AG04450 (cell line): ENCODE measurements around the gene CSTB. TPM values are rescaled to one million over a fixed set of nuclear protein-coding genes. Genes with fewer than 3 reads are reported as not detected.

Experiments used
- CTCF ChIA-PET: fragments of 300-600, 350-600 bp; formaldehyde crosslinking; extraction: SDS; loops from one replicate; lab custom pipeline; 2022; ENCODE audit warnings: antibody characterized with exemption, inconsistent platforms; lab: Charles Lee
- POLR2A ChIA-PET: fragments of 350-600 bp; formaldehyde crosslinking; extraction: SDS; loops from one replicate; lab custom pipeline; 2021; ENCODE audit warnings: antibody characterized with exemption, inconsistent platforms; lab: Yijun Ruan, JAX
- DNase-seq: peaks from one replicate; pipeline ENCODE4 v3.0.0-alpha.2; 2011; ENCODE audit warnings: low read depth, low spot score
- H3K27ac ChIP-seq: one replicate; pipeline ENCODE4 v1.5.1; 2012; ENCODE audit warnings: low read depth, low read length, control low read depth
- H3K27me3 ChIP-seq: one replicate; pipeline ENCODE4 v1.6.0; 2012; ENCODE audit warnings: low read length; ENCODE audit not compliant: control insufficient read depth, insufficient read depth
- H3K4me3 ChIP-seq: 2 replicates; pipeline ENCODE4 v1.5.1; 2011; ENCODE audit warnings: mild to moderate bottlenecking, low read depth, low read length, control low read depth
- H3K9me3 ChIP-seq: 2 replicates; pipeline ENCODE4 v1.5.1; 2012; ENCODE audit warnings: low read length; ENCODE audit not compliant: control insufficient read depth, insufficient read depth
- CTCF ChIP-seq: IDR thresholded peaks from 2 replicates; pipeline ENCODE4 v1.5.1; 2011; ENCODE audit warnings: low read depth, low read length, control low read depth, inconsistent platforms
- polyA plus RNA-seq: library from polyadenylated mRNA; depleted of rRNA; stranded (reverse); fragments of >200 nt; gene quantifications from 2 replicates; pipeline ENCODE4 v1.2.3, GENCODE V29; 2011

CSTB gene
- polyA plus RNA-seq, 1 experiment = 54.3 TPM

DNA sequence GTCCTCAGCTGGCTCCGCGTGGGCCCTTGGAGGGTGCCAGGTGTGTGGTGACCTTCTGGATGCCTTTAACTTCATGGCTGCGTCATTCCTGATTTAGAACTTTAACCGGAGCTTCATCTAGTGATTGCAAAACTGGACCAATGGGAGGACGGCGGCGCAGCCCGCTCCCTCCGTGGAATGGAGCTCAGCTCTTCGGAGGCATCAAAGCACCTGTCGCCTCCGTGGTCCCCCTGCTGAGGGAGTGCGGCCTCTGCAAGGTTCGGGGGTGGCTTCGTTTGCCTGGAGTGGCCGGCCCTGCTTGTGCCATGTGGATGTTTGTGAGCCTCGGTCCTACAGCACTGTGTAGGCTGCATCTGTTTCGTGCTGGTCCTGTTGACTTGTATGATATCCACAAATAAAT is 14.2 kb downstream of the CSTB start:
- Histone ChIP-seq H3K27me3 (no peaks in the 10 kb centered on the region), H3K4me3 (no peak overlapping the region), H3K27ac (no peak overlapping the region), H3K9me3 (peaks cover 9% of the 10 kb centered on the region)
- no peak for TF ChIP-seq CTCF
- DNase-seq = no peak
- ChIA-PET CTCF (interaction anchor here (0.9 kb wide), 1 partner anchor 213 kb away, joined by 3 read pairs; no protein-coding TSS in a partner anchor), POLR2A (no interaction called here)

- CTCF ChIA-PET = no interaction called here
- DNase-seq = no peak
- H3K27me3 ChIP-seq = no peaks in the 10 kb centered on the region
- peaks cover 11% of the 10 kb centered on the region for H3K9me3 ChIP-seq
- no peak overlapping the region for H3K4me3 ChIP-seq
- POLR2A ChIA-PET = no interaction called here
- no peak for TF ChIP-seq CTCF
- no peak overlapping the region for H3K27ac ChIP-seq
These were observed 15.6 kb downstream of the CSTB start for GRCh38 chr21:43760391-43760958.

DNA sequence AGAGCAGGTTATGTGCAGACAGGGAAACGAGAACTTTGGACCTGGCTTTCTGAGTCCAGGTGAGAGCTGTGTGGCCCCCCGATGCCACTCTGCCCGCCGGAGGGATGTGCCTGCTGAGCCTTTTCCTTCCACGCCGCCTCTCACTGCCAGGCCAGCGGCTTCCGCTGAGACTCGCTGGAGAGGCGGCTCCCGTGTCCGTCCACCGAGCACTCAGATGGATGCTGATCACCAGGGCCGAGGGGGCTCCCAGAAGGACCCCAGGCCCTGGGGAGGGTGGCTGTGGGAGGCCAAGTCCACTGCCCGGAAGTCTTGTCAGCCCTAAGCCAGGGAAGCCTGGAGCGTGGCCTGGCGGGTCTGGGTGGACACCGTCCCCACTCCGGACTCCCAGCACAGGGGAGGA is 16.5 kb downstream of the CSTB start:
- DNase-seq = no peak
- ChIA-PET POLR2A (no interaction called here), CTCF (no interaction called here)
- no peak for TF ChIP-seq CTCF
- Histone ChIP-seq H3K9me3 (peaks cover 14% of the 10 kb centered on the region), H3K27ac (no peak overlapping the region), H3K27me3 (no peaks in the 10 kb centered on the region), H3K4me3 (no peak overlapping the region)

GRCh38 chr21:43758811-43759210 is 17.3 kb downstream of the CSTB start:
- TF ChIP-seq CTCF = no peak
- Histone ChIP-seq H3K27me3 (no peaks in the 10 kb centered on the region), H3K4me3 (no peak overlapping the region), H3K9me3 (peaks cover 14% of the 10 kb centered on the region), H3K27ac (no peak overlapping the region)
- no peak for DNase-seq
- ChIA-PET POLR2A (no interaction called here), CTCF (interaction anchor here (0.6 kb wide), 1 partner anchor 31 kb away, joined by 3 read pairs; the partner anchor contains the start of gene RRP1)

- H3K4me3 ChIP-seq = no peak overlapping the region
- DNase-seq = no peak
- POLR2A ChIA-PET = interaction anchor here (0.8 kb wide), 1 partner anchor 12 kb away, joined by 3 read pairs; no protein-coding TSS in a partner anchor
These were observed 17.9 kb downstream of the CSTB start for GRCh38 chr21:43758111-43758641.

More at GRCh38 chr21:43758111-43758641, 17.9 kb downstream of the CSTB start:
- no peak for TF ChIP-seq CTCF
- CTCF ChIA-PET = interaction anchor here (0.7 kb wide), 2 partner anchors 12 to 396 kb away, joined by 3 to 4 read pairs; no protein-coding TSS in a partner anchor
- Histone ChIP-seq H3K9me3 (peaks cover 14% of the 10 kb centered on the region), H3K27ac (peak overlapping the region; percentile 65), H3K27me3 (no peaks in the 10 kb centered on the region)
